Measurements from ENCODE around the gene ABCG1. TPM values are rescaled to one million over a fixed set of nuclear protein-coding genes. Genes with fewer than 3 reads are reported as not detected.

ABCG1 gene
- total and polyA plus RNA-seq, 2 donors (not counting 3 experiments of a cell fraction or from before 2014, with no cell fraction given): 6.7 to 19.6 TPM

DNA sequence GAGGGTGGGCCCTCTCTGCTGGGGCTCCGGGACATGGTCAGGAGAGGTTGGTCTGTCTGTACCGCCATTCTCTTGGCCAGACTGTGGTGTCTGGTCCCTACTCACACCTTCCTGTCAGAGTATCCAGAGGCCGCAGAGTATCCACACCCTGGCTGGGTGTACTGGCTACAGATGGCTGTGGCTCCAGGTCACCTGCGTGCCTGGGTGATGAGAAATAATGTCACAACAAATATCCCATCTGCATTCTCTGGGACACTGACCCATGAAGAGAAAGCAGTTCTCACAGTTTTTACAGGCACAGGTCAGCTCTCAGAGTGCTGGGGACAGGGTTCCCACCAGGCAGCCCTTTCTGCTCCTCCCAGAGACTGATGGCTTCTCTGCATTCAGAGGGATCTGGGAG is 37.4 kb downstream of the ABCG1 start:
- dilution Hi-C loops (cut with MboI; ENCODE audit: extremely low pct_ligation_motif_present, low sequenced_read_pairs) (no loop called here), intact Hi-C loops (cut with micrococcal nuclease) (no loop called here)
- POLR2A ChIA-PET: no interaction called here
- Histone ChIP-seq H2AFZ (ENCODE audit: low read depth, low read length) (no peak overlapping the region), H3K9ac (replicated peaks; ENCODE audit: extremely low read depth, insufficient read depth, low read length) (no peak overlapping the region), H3K4me1 (ENCODE audit: control insufficient read depth, extremely low read depth, insufficient read depth, low read length) (no peaks in the 10 kb centered on the region), H3K27ac (ENCODE audit: insufficient read depth, low read depth, low read length) (no peak overlapping the region), H3K4me3 (replicated peaks in 1 of 3; ENCODE audit: insufficient read depth in 1 of 3, low read depth in 1 of 3, low read length in 3 of 3) (no peak overlapping the region), H3K36me3 (ENCODE audit: control insufficient read depth in 2 of 2, extremely low read depth in 1 of 2, insufficient read depth in 2 of 2, low read length in 2 of 2) (no peaks in the 10 kb centered on the region), H3K27me3 (ENCODE audit: control insufficient read depth in 2 of 2, insufficient read depth in 2 of 2, low read length in 2 of 2) (no peaks in the 10 kb centered on the region), H3K9me3 (replicated peaks; ENCODE audit: control insufficient read depth, insufficient read depth, low read length) (no peaks in the 10 kb centered on the region), H3K4me2 (ENCODE audit: insufficient read depth, low read length) (no peak overlapping the region), H4K20me1 (replicated peaks; ENCODE audit: control insufficient read depth, extremely low read depth, insufficient read depth, low read length) (no peaks in the 10 kb centered on the region), H3K79me2 (ENCODE audit: control insufficient read depth, insufficient read depth, low read length) (no peaks in the 10 kb centered on the region), H3K9me1 (replicated peaks; ENCODE audit: control insufficient read depth, extremely low read depth, insufficient read depth, low read length) (no peaks in the 10 kb centered on the region)
- TF ChIP-seq FOS (IDR thresholded peaks at IDR 0.05; ENCODE audit: borderline replicate concordance, insufficient read depth, low read length) (no peak), JUN (IDR thresholded peaks at IDR 0.05; ENCODE audit: borderline replicate concordance, insufficient read depth, insufficient read length, low read depth) (no peak), POLR2A (IDR thresholded peaks at IDR 0.05; ENCODE audit: low read depth, low read length) (no peak), GATA2 (IDR thresholded peaks at IDR 0.05; ENCODE audit: insufficient read depth, insufficient read length, low read depth, low read length) (no peak), CTCF (IDR thresholded peaks at IDR 0.05; ENCODE audit: extremely low read depth in 1 of 2, insufficient read depth in 1 of 2, low read depth in 1 of 2, low read length in 2 of 2) (no peak), POLR2AphosphoS5 (IDR thresholded peaks at IDR 0.05; ENCODE audit: insufficient read depth, low read depth, low read length) (no peak), EZH2 (IDR thresholded peaks at IDR 0.05; ENCODE audit: borderline replicate concordance, low read depth, low read length, severe bottlenecking) (no peak), MYC (IDR thresholded peaks at IDR 0.05; ENCODE audit: low read depth, low read length) (no peak)
- TF ChIP-seq, protein P1, sequence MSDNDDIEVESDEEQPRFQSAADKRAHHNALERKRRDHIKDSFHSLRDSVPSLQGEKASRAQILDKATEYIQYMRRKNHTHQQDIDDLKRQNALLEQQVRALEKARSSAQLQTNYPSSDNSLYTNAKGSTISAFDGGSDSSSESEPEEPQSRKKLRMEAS (IDR thresholded peaks at IDR 0.05; ENCODE audit: insufficient read depth, insufficient read length): no peak
- FAIRE-seq (no peak), DNase-seq (ENCODE audit: low read depth, low spot score) (no peak)
- CTCF ChIA-PET: interaction anchor here (1.3 to 1.8 kb wide), 4 partner anchors 12 to 111 kb away, joined by 3 to 9 read pairs (median 6); no protein-coding TSS in a partner anchor
- BruUV-seq (replicated peaks): no TSS peak

Data from endothelial cell of umbilical vein (primary cell).